Peyer's patch (tissue), 4 donors: ENCODE data around the gene LRPPRC. TPM values are rescaled to one million over a fixed set of nuclear protein-coding genes. Genes with fewer than 3 reads are reported as not detected.

Source experiments
- DNase-seq, 3 donors: peaks; one replicate each; pipeline ENCODE4 v3.0.0-alpha.2; 2017 to 2019
- H3K27ac ChIP-seq, 4 donors: fragments of 200-600 bp; sonication (generic); one replicate each; pipeline ENCODE4 v1.5.1; 2016 to 2019
- H3K27me3 ChIP-seq, 2 donors: fragments of 200-600 bp; sonication (generic); one replicate each; pipeline ENCODE4 v1.5.1; 2019
- H3K36me3 ChIP-seq, 3 donors: fragments of 200-600 bp; sonication (generic); one replicate each; pipeline ENCODE4 v1.5.1; 2016 to 2019
- H3K4me1 ChIP-seq, 4 donors: fragments of 200-600 bp; sonication (generic); one replicate each; pipeline ENCODE4 v1.5.1; 2016 to 2019
- H3K4me3 ChIP-seq, 4 donors: fragments of 200-600 bp; sonication (generic); 1 replicate in 3 of 4; 2 replicates in 1 of 4; pipeline ENCODE4 v1.5.1; 2016 to 2019; ENCODE audit warnings: mild to moderate bottlenecking in 1 of 4
- H3K9me3 ChIP-seq, 4 donors: fragments of 200-600 bp; sonication (generic); one replicate each; pipeline ENCODE4 v1.5.1; 2016 to 2019; ENCODE audit warnings: mild to moderate bottlenecking in 1 of 4
- CTCF ChIP-seq, 6 experiments: fragments of 450-650 bp in 4 of 6; fragments of 200-600 bp in 2 of 6; sonication (generic) in 1 of 6; IDR thresholded peaks; one replicate each; pipeline ENCODE4 v1.5.1; 2017 to 2019; ENCODE audit warnings: antibody characterized with exemption in 6 of 6, mild to moderate bottlenecking in 3 of 6, moderate library complexity in 1 of 6
- POLR2A ChIP-seq, 2 donors: fragments of 450-650 bp; IDR thresholded peaks; one replicate each; pipeline ENCODE4 v1.5.1; 2017; ENCODE audit warnings: antibody characterized with exemption in 2 of 2, mild to moderate bottlenecking in 2 of 2, moderate library complexity in 2 of 2
- total RNA-seq, 4 donors: library from RNA; depleted of rRNA; stranded (reverse); fragments of >200 nt; gene quantifications; one replicate each; pipeline ENCODE4 v1.1.0, GENCODE V29; 2016

The LRPPRC gene
- total RNA-seq, 4 donors from 2014 or later: 45.7 to 70.1 (median 53.3) TPM

GRCh38 chr2:44009136-44009735, 13.4 kb upstream of the LRPPRC start:
- Histone ChIP-seq H3K9me3 (no peaks in the 10 kb centered on the region), H3K27ac (no peak overlapping the region), H3K4me3 (no peak overlapping the region), H3K27me3 (no peaks in the 10 kb centered on the region), H3K36me3 (no peaks in the 10 kb centered on the region), H3K4me1 (no peaks in the 10 kb centered on the region)
- TF ChIP-seq POLR2A (IDR thresholded peaks at IDR 0.05) (no peak), CTCF (IDR thresholded peaks at IDR 0.05) (no peak)
- no peak for DNase-seq

GRCh38 chr2:44005846-44006245, 10.1 kb upstream of the LRPPRC start:
- Histone ChIP-seq H3K27ac (no peak overlapping the region), H3K9me3 (no peaks in the 10 kb centered on the region), H3K4me1 (no peaks in the 10 kb centered on the region), H3K27me3 (no peaks in the 10 kb centered on the region), H3K36me3 (no peaks in the 10 kb centered on the region), H3K4me3 (no peak overlapping the region)
- TF ChIP-seq POLR2A (IDR thresholded peaks at IDR 0.05) (no peak), CTCF (IDR thresholded peaks at IDR 0.05) (no peak)
- DNase-seq: no peak

- H3K4me3 ChIP-seq: no peak overlapping the region
- H3K27ac ChIP-seq: no peak overlapping the region
- TF ChIP-seq CTCF (IDR thresholded peaks at IDR 0.05): no peak
- TF ChIP-seq POLR2A (IDR thresholded peaks at IDR 0.05): no peak
- no peak for DNase-seq
- H3K36me3 ChIP-seq: no peaks in the 10 kb centered on the region
- no peaks in the 10 kb centered on the region for H3K27me3 ChIP-seq
- H3K9me3 ChIP-seq: no peaks in the 10 kb centered on the region
- no peaks in the 10 kb centered on the region for H3K4me1 ChIP-seq
Measured at GRCh38 chr2:44004735-44005602, 9.2 kb upstream of the LRPPRC start.

GRCh38 chr2:44001716-44002115, 5.9 kb upstream of the LRPPRC start:
- no peak overlapping the region for H3K4me3 ChIP-seq
- no peak overlapping the region for H3K27ac ChIP-seq
- TF ChIP-seq CTCF (IDR thresholded peaks at IDR 0.05): no peak
- no peak for TF ChIP-seq POLR2A (IDR thresholded peaks at IDR 0.05)
- H3K9me3 ChIP-seq: no peaks in the 10 kb centered on the region
- DNase-seq: no peak
- H3K36me3 ChIP-seq: no peaks in the 10 kb centered on the region
- H3K4me1 ChIP-seq: peaks cover 0 to 2% (median 0%) of the 10 kb centered on the region in 4 donors
- H3K27me3 ChIP-seq: no peaks in the 10 kb centered on the region

- Histone ChIP-seq H3K4me1 (peaks cover 0 to 17% (median 3%) of the 10 kb centered on the region in 4 donors), H3K4me3 (no peak overlapping the region), H3K36me3 (no peaks in the 10 kb centered on the region), H3K27me3 (no peaks in the 10 kb centered on the region), H3K27ac (no peak overlapping the region), H3K9me3 (no peaks in the 10 kb centered on the region)
- no peak for DNase-seq
- no peak for TF ChIP-seq CTCF (IDR thresholded peaks at IDR 0.05)
Measured at GRCh38 chr2:43998263-43998662, 2.5 kb upstream of the LRPPRC start.
